Left lobe of liver (tissue), 2 donors: ENCODE data around the gene PER3. TPM values are rescaled to one million over a fixed set of nuclear protein-coding genes. Genes with fewer than 3 reads are reported as not detected.

Source experiments
- ATAC-seq: fragments of 200-7000 bp; cut with Tn5 transposase; one replicate; pipeline ENCODE4 v1.9.1; 2020; ENCODE audit warnings: mild to moderate bottlenecking, moderate library complexity
- DNase-seq: peaks from one replicate; pipeline ENCODE4 v3.0.0-alpha.2; 2020; ENCODE audit warnings: low spot score
- total RNA-seq: library from RNA; stranded (reverse); gene quantifications from one replicate; pipeline ENCODE4 v1.2.1, GENCODE V29; 2021
- donor health status: DM: no; HTN: no; CAD: no; lungs with moderate emphysema.
- donor health status: DM: no; HTN: yes; CAD: no.

PER3 gene
- total RNA-seq, result 24.3 TPM

DNA sequence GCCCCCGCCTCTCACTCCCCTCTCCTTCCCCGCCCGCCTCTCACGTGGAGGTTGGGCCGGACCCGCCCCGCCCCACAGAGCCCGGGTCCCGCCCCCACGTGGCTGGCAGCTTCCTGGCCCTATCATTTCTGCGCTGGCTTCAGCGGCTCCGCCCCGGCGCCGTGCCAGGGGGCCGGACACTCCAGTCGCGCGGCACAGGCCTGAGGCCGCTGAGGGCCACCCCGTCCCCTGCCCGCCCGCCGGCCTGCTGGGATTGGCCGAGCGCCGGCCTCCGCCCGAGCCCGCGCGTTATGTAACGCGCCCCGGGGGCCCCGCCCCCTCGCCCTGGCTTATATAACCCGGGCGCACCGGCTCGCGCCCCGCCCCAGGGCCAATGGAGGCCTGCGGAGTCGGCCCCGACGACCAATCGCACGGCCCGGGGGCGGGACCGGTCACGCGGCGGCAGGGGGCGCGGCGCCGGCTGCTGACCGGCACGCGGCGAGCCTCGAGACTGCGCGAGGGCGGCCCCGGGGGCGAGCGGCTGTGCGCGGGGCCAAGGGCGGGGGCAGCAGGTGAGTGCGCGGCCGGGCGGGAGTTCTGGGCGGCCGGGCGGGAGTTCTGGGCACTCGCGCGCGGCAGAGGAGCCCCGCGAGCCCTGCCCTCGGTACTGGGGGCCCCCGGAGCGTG lies at the start of gene PER3:
PER3 (plus strand) TSS at position 466 of the 666 bp plus-strand sequence. CDS start 587 bp downstream, outside the sequence.
- ATAC-seq (peak; percentile 82), DNase-seq (peak; percentile 99)

DNA sequence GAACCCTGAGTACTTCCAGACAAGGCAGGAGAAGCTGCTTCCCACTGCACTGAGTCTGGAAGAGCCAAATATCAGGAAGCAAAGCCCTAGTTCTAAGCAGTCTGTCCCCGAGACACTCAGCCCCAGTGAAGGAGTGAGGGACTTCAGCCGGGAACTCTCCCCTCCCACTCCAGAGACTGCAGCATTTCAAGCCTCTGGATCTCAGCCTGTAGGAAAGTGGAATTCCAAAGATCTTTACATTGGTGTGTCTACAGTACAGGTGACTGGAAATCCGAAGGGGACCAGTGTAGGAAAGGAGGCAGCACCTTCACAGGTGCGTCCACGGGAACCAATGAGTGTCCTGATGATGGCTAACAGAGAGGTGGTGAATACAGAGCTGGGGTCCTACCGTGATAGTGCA lies 46.0 kb upstream of the PER3 start:
- DNase-seq (no peak), ATAC-seq (no peak)

DNA sequence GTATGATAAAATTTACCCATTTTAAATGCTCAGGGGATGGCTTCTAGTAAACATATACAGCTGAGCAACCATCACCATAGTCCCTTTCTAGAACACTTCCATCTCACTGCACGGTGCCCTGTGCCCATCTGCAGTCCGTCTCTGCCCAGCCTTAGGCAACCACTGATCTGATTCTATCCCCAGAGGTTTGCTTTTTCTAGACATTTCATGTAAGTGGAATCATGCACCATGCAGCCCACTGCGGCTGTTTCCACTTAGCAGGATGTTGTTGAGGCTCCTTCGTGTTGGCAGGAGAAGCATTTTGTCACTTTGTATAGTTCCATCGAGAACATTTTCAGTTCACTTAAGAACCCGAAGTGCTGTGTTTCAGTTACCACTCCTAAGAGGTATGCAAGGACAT lies 40.7 kb upstream of the PER3 start:
- ATAC-seq (no peak), DNase-seq (no peak)

DNA sequence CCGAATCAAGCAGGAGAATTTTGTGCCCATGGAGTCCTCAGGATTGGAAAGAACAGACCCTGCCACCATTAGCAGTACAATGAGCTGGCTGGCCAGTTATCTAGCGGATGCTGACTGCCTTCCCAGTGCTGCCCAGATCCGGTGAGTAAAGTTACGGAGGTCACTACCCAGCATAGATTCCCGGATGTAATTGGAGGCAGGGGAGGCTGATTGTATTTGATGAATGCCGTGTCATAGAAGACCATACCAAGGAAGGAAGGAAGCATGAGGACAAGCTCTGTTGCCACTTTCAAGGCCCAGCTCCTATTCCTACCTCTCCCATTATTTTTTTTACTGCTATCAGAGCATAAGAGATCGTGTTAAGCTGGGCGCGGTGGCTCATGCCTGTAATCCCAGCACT lies 39.2 kb upstream of the PER3 start:
- no peak for DNase-seq
- no peak for ATAC-seq

DNA sequence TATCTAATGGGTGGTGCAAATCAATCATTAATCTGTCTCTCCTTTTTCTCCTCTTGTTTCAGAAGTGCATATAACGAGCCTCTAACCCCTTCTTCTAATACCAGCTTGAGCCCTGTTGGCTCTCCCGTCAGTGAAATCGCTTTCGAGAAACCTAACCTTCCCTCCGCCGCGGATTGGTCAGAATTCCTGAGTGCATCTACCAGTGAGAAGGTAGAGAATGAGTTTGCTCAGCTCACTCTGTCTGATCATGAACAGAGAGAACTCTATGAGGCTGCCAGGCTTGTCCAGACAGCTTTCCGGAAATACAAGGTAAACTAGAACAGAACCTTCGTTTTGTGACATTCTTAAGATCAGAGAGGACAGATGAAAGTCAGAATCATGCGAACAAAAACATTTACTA lies 38.3 kb upstream of the PER3 start:
- no peak for ATAC-seq
- no peak for DNase-seq

DNA sequence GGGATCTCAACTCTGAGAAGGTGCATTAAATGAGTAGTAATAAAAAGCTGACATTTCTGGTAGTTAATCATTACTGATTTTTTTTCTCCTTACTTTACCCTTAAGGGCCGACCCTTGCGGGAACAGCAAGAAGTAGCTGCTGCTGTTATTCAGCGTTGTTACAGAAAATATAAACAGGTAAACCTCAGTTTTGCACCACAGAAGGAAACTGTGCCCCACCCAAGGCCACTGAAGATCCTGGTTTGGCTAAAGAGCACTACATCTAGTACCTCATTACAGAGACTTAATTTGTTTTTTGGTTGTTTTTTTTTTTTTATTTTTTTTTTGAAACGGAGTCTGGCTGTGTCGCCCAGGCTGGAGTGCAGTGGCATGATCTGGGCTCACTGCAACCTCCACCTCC lies 36.5 kb upstream of the PER3 start:
- DNase-seq (no peak), ATAC-seq (no peak)

DNA sequence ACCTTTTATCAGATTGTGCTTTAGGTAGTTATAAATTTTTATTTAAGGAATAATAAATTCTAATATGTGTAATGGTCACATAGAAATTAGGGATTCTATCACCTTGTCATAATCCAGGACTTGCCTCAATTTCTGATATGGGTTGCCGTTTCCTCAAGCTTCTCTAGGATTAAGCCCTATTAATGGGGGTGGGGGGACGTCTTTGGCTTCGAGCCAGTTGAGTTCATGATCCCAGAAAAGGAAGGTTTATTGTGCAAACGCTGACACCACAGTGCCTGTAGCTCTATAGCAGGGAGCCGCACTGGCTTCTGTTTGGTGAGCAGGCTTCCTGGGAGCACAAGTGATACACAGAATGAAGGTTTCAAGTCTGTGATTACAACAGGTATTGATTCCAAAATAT lies 35.0 kb upstream of the PER3 start:
- ATAC-seq (no peak), DNase-seq (no peak)

DNA sequence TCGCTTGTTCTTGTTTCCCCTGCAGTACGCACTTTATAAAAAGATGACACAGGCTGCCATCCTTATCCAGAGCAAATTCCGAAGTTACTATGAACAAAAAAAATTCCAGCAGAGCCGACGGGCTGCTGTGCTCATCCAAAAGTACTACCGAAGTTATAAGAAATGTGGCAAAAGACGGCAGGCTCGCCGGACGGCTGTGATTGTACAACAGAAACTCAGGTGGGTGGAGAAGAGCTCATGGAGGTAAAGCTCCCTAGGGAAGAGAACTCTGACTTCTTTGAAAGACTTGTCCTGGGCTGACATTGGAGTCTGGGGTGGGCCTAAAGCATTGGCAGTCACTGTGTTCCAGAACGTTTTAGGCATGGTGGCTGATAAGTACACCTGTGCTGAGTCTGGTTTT lies 32.9 kb upstream of the PER3 start:
- no peak for DNase-seq
- ATAC-seq, result no peak

DNA sequence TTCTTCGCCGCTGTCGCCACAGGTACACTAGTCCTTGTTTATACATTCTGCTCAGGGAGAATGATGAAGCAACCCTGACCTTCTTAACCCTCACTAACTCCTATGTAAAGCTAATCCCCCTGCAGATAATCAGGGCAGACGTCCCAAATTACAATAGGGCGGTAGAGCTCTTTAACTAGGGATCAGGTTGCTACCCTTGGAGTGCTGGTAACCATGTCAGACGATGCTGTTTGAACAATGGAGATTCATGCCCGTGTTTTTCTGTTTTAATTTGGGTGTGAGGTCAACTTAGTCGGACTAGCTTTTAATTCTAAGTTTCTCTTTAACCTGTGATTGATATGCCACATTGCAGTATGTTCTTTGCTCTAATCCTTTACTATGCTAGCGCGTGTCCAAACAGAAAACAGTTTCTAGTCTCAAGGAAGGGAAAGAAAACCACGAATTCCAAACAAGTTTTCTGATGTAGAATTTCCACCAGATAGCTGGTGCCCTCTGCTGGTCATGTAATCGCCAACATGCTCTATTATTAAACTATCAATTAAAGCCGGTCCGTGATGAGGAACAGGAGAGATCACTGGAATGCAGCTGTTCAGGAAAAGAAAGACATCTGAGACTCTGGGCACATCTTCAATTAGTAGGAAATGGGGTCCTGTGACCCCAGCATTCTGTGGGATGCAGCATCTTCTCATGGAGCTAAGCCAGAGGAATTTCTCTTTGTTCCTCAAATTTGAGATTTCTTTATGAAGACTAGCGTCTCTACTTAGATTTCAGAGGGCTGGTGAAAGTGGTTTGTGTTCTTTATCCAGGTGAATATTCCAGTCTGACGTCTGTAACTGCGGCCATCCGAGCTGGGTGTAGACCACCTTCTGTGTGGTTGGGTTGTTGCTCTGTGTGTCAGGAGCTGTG lies 31.3 kb upstream of the PER3 start:
- peak; percentile 58 for DNase-seq

DNA sequence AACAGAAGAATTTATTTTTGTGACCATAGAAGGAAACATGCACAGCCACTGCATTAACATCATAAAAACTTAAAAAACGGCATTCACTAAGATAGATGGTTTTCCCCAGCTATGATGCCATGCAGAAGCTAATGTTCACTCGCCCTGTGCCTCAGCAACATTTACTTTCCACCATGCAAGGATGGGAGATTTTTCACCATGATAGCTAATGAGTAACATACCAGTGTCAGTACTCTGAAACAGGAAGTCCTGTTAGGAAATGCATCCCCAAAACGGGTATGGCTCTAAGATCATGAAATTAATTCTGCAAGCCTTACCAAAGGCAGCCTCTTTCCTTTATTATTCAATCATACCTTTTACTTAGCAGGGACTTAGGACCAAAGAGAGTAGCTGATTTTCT lies 30.4 kb upstream of the PER3 start:
- no peak for ATAC-seq

More for the DNA sequence above, 31.3 kb upstream of the PER3 start:
- peak; percentile 97 for ATAC-seq

DNA sequence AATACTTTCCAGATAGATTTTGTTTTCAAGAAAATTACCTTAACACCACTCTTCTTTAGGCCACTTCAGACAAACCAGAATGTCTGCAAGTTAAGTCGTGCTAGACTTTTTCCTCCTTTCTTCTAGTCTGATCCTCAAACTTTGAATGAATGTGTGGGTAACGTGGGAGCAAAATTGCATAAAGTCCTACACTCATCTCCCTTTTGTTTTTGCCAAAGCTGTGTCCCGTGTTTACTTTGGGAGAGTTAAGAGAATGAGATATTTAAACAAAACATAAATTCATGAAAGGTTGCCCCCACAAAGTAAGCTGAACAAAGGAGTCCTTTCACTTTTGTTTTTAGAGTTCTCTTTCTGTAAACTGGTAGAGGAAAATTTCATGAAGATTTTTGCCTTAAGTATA lies 29.9 kb upstream of the PER3 start:
- DNase-seq (no peak), ATAC-seq (no peak)

More for the DNA sequence above, 30.4 kb upstream of the PER3 start:
- no peak for DNase-seq

DNA sequence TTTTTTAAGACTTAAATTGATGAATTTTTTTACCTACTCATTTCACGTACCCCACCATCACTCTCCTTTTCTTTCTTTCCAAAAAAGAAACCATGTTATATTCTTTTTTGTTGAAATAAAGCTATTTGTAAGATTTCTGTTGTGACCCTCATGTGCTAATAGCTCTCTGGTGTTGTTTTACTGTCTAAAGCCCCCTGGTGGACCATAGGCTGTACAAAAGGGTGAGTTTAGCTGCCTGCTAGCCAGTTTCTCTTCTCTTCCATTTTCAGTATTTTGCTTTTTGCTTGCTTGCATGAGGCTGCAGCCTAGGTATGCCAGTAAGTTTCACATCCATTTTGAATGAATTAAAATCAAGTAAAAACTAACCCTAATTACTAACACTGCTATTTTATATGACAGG lies 28.6 kb upstream of the PER3 start:
- no peak for ATAC-seq
- no peak for DNase-seq

DNA sequence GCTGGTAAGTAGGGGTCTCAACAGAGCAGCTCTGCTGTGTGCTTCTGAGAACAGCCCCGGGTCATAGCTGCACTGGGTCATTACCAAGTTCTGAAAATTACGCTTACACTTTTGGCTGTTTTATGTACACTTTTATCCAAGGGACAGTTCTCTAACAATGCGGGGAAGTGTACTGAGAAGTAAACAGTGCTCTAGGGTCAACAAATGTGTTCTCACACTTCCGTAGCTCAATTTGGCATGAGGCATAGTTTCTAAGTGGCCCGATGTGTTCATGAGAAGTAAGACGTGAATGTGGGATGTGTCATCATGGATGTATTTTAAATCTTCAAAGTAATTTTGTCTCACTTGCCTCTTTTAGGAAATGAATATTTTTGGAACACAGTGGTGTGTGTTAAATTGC lies 23.8 kb upstream of the PER3 start:
- ATAC-seq, result peak; percentile 21
- no peak for DNase-seq

DNA sequence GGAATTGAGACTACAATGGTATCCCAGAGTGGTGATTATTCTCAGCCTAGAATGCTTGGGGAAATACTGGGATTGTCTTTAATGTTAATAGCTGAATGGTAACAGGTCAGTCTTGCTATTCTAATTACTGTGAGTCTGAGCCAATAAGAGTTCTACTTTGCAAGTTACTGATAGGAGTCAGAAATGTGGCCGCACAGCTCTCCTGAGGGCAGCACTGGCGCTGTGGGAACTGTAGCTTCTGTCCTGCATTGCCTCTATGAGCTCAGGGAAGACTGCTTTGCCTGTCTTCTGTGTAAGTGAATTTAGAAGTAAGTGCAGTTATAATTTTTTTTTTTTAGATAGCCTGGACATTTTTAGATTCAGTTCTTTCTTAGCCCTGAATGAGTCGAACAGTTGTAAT lies 23.0 kb upstream of the PER3 start:
- ATAC-seq, result no peak
- DNase-seq, result no peak

DNA sequence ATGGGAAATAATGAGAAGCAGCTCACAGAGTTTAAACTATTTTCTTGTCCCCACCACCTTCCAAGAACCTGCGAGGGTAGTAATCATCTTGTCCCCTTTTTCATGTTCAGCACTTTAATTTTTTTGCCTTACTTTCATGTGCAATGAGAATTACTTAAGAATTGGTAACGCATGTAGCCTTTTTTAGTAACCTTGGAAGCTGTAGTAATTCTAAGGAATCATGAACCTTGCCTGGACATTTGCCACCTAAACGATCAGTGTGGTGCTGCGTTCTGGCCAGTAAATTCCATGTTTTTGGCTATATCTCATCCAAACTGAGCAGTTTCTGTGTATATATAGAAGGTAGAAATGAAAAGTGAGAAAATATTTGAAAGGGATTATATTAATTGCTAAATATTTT lies 16.9 kb upstream of the PER3 start:
- no peak for ATAC-seq
- DNase-seq, result no peak

DNA sequence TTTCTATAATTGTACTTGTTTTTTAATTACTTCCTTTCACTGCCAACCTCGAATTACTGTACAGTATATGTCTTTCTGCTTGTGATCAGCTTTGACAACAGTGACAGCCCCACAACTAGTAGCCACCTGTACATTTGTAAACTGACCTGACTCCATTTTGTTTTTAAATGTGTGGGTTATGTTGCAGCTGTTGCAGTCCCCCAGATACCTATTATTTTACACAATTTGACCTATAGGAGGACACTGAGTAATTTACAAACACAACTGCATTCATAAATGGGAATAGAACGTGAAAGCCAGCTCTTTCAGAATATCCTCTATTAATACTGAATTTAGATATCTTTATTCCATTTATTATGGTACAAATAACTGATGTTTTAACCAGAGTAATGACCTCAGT lies 15.5 kb upstream of the PER3 start:
- ATAC-seq, result no peak

DNA sequence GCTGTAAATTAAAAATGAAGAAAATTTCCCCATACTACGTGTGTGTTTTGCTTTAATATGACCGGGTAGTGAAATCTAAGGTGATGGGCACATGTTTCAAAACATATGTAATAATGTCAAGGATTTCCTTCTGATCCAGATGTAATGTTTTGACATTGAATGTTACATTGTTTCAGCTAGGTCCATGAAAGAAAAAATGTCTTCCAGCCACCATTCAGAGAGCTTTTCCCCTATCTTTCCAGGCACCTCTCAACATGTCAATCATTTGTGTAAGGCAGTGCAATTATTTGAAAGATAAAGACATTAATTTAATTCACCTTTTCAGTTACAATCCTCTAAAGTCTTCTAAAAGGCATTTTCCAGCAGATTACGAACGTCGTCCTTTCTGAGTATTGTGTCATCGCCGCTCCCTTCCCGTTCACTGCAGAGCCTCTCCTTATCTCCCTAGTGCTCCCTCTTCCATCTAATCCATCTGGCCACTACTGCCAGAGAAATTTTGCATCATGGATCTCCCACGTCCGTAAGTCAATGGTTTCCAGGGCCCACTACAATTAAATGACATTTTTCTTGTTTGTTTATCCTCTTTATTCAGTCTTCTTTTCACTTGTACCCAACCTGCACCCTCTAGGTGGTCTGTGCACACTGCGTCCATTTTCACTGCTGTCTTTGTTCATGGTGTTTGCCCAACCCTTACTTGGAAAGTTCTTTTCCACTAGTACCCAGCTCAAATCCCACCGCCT lies 14.2 kb upstream of the PER3 start:
- no peak for ATAC-seq
- DNase-seq, result no peak

More for the DNA sequence above, 15.5 kb upstream of the PER3 start:
- no peak for DNase-seq

DNA sequence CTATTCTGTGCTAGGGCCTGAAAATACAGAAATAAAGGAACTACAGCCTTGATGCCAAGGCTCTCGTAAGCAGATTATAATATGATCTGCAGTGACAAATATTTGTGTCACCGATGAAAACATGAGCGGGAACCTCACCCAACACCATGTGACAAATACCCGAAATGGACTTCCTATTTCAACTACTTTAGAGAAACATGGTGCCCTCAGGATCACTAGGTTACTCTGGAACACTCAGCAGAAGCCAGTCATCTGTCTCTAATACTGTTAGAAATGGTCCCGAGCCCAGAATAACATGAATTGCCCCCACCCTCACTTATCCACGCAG lies 13.5 kb upstream of the PER3 start:
- ATAC-seq (peak; percentile 4), DNase-seq (no peak)

DNA sequence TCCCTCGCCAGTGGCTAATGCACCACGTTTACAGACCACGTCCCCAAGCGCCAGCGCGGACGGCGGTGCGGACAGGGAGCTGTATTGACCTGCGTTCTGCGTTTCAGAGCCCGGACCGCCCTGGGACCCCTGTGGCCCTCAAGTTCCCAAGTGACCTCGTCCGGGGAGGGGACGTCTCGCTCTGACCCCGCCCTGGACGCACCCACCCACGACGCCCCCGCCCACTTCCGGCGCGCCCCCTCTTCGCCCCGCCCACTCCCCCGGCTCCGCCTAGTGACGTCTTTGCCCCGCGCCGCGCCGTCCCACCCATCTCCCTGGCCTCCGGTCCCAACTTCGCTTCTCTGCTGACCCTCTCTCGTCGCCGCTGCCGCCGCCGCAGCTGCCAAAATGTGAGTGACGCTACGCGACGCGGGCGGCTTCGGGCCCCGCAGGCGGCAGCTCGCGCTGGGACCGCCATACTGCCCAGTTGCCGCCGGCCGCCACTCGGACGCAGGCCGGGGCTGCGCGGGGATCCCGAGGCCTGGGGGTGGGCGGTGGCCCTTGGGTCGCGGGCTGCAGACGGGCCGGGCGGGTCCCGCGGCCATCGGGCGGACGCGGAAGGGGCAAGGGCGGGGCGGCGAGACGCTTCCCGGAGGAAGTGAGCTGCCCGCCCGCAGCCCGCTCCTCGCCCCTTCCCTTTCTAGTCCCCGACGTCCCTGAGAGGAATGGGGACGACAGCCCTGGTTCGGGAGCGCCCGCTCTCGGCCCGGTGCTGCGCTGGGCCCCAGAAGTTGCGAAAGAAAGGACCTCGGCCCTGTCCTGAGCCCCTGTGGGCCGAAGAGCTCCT lies 12.9 kb upstream of the PER3 start, which contains the start of gene VAMP3:
VAMP3 (plus strand) TSS at position 300 of the 826 bp plus-strand sequence; CDS start at position 388, 88 bp downstream.
- ATAC-seq, result peak; percentile 98
- DNase-seq, result peak; percentile 93

DNA sequence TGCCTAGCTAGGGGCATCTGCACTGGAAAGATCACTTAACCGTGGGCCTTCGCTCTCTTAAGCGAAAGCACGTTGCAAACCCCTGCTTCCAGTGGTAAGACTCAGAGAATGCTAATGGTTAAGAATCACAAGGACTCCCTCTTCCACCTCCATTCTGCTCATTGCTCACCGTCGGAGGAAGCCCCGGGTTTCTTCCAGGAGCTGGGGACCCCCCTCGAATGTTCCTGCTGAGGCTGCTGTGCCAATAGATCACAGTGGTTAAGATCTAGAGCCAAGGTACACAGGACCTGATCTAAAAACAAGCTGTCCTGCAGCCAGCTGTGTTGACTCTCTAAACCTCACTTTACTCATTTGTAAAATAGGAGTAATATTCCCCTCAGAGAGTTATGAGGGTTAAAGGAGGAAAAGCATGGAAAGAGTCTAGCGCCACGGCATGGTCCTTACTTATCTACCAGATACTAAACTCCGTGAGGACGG lies 12.2 kb upstream of the PER3 start:
- DNase-seq (no peak), ATAC-seq (peak; percentile 51)

DNA sequence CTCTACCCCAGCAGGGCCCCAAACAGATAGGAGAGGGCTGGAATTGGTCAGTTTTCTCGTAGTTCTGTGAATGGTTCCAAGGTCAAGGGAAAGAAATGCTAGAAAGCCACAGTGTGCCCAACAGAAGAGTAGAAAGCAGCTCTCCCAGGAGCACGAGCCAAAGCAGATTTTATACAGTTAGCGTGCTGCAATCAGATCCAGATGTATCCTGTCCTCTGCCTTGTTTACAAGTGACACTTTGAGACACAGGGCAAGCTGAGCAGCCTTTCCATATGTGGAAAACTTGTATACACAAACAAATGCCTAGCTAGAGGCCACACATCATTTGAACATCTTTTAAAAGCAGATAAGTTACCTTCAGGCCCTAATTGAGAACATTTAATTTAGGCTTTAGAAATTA lies 6.5 kb upstream of the PER3 start:
- no peak for ATAC-seq

More for the DNA sequence above, 6.5 kb upstream of the PER3 start:
- no peak for DNase-seq
